B cell (primary cell): Measurements from ENCODE around the gene STYK1. TPM values are rescaled to one million over a fixed set of nuclear protein-coding genes. Genes with fewer than 3 reads are reported as not detected.
"Not testable (repeated sequence)": the region's sequence is repeated elsewhere in the genome, so short reads cannot be mapped to it uniquely, and the experiment has no call there.

Source experiments
- ATAC-seq: fragments of 200-7000 bp; cut with Tn5 transposase; one replicate; pipeline ENCODE4 v1.10.0; 2021; ENCODE audit warnings: low read depth, mild to moderate bottlenecking, moderate number of reproducible peaks, moderate library complexity
- CTCF ChIA-PET: fragments of 350-600 bp; sonication (Branson Sonifier 250); formaldehyde crosslinking; loops from one replicate; lab custom pipeline; 2021; ENCODE audit warnings: antibody characterized with exemption, inconsistent platforms; lab: Charles Lee
- POLR2A ChIA-PET: fragments of 350-600 bp; sonication (Branson Sonifier 250); formaldehyde crosslinking; loops from one replicate; lab custom pipeline; 2021; ENCODE audit warnings: antibody characterized with exemption; lab: Charles Lee
- DNase-seq: peaks from one replicate; pipeline ENCODE4 v3.0.0; 2013
- H2AFZ ChIP-seq: 2 replicates; pipeline ENCODE4 v1.6.1; 2012; ENCODE audit warnings: mild to moderate bottlenecking, low read depth, low read length; ENCODE audit not compliant: insufficient read depth, poor library complexity, severe bottlenecking
- H3K27ac ChIP-seq, 2 donors: 1 replicate in 1 of 2; 2 replicates in 1 of 2; pipeline ENCODE4 v1.5.1; 2012 to 2013; ENCODE audit warnings: low read length in 2 of 2, mild to moderate bottlenecking in 2 of 2, moderate library complexity in 1 of 2
- H3K27me3 ChIP-seq, 4 experiments: fragments of 200-600 bp in 1 of 4; sonication (generic) in 1 of 4; replicated peaks in 1 of 4; 1 replicate in 2 of 4; 2 replicates in 2 of 4; pipeline versions ENCODE4 v1.6.1 to v1.7.0; 2013 to 2016; ENCODE audit warnings: low read length in 3 of 4, mild to moderate bottlenecking in 2 of 4, mixed read lengths in 1 of 4, moderate library complexity in 1 of 4; ENCODE audit not compliant: insufficient read depth in 4 of 4, control insufficient read depth in 3 of 4; ENCODE audit errors: control extremely low read depth in 1 of 4
- H3K36me3 ChIP-seq, 2 experiments: replicated peaks in 1 of 2; 1 replicate in 1 of 2; 2 replicates in 1 of 2; pipeline versions ENCODE4 v1.6.1 to v1.7.1; 2013; ENCODE audit warnings: low read length in 1 of 2; ENCODE audit not compliant: insufficient read depth in 2 of 2, control insufficient read depth in 1 of 2; ENCODE audit errors: control extremely low read depth in 1 of 2, extremely low read depth in 1 of 2
- H3K4me1 ChIP-seq, 2 donors: fragments of 200-600 bp in 1 of 2; sonication (generic) in 1 of 2; 1 replicate in 1 of 2; 2 replicates in 1 of 2; pipeline versions ENCODE4 v1.5.1 to v1.6.1; 2013 to 2017; ENCODE audit warnings: low read length in 2 of 2; ENCODE audit not compliant: control insufficient read depth in 2 of 2, insufficient read depth in 2 of 2
- H3K4me2 ChIP-seq: replicated peaks from 2 replicates; pipeline ENCODE3; 2012; ENCODE audit warnings: mild to moderate bottlenecking, low read depth, low read length; ENCODE audit not compliant: poor library complexity, severe bottlenecking
- H3K4me3 ChIP-seq, 5 experiments: fragments of 200-600 bp in 1 of 5; sonication (generic) in 1 of 5; 1 replicate in 3 of 5; 2 replicates in 2 of 5; pipeline versions ENCODE4 v1.5.1 to v1.7.0; 2011 to 2016; ENCODE audit warnings: low read length in 4 of 5, mild to moderate bottlenecking in 4 of 5, low read depth in 2 of 5, control low read depth in 1 of 5, moderate library complexity in 1 of 5; ENCODE audit not compliant: insufficient read depth in 1 of 5; ENCODE audit errors: control extremely low read depth in 1 of 5, extremely low read depth in 1 of 5
- H3K79me2 ChIP-seq: fragments of 200-600 bp; sonication (generic); one replicate; pipeline ENCODE4 v1.6.0; 2016; ENCODE audit warnings: low read length; ENCODE audit not compliant: control insufficient read depth, insufficient read depth
- H3K9ac ChIP-seq: fragments of 200-600 bp; sonication (generic); 2 replicates; pipeline ENCODE4 v1.6.1; 2017; ENCODE audit warnings: mild to moderate bottlenecking, low read length, moderate library complexity
- H3K9me3 ChIP-seq, 3 donors: one replicate each; pipeline versions ENCODE4 v1.6.1 to v1.7.1; 2013; ENCODE audit warnings: low read length in 2 of 3; ENCODE audit not compliant: control insufficient read depth in 2 of 3, insufficient read depth in 1 of 3; ENCODE audit errors: control extremely low read depth in 1 of 3
- H4K20me1 ChIP-seq: 2 replicates; pipeline ENCODE4 v1.6.0; 2012; ENCODE audit warnings: mild to moderate bottlenecking, low read length; ENCODE audit not compliant: insufficient read depth, control insufficient read depth, poor library complexity, severe bottlenecking
- H3K27ac Mint-ChIP-seq: one replicate; pipeline ENCODE4 v1.8.0; 2021; ENCODE audit warnings: mixed read lengths
- H3K27me3 Mint-ChIP-seq: one replicate; pipeline ENCODE4 v1.8.0; 2021; ENCODE audit warnings: mixed read lengths
- H3K4me1 Mint-ChIP-seq: one replicate; pipeline ENCODE4 v1.8.0; 2021; ENCODE audit warnings: mixed read lengths
- H3K4me3 Mint-ChIP-seq: one replicate; pipeline ENCODE4 v1.8.0; 2021; ENCODE audit warnings: mixed read lengths
- H3K9me3 Mint-ChIP-seq: one replicate; pipeline ENCODE4 v1.8.0; 2022; ENCODE audit warnings: mixed read lengths; ENCODE audit not compliant: insufficient read depth
- EZH2 ChIP-seq: IDR thresholded peaks from 2 replicates; pipeline ENCODE4 v1.6.1; 2012; ENCODE audit warnings: borderline replicate concordance, low read depth, mild to moderate bottlenecking, moderate library complexity, low read length; ENCODE audit not compliant: insufficient read depth, poor library complexity, severe bottlenecking
- WGBS: methylation state at CpG from one replicate; pipeline ENCODE4 v1.1.5; 2013; ENCODE audit warnings: missing lambda C conversion rate; ENCODE audit not compliant: insufficient coverage; 5-methylcytosine and 5-hydroxymethylcytosine counted together
- intact Hi-C: fragments of 100-400 bp; cut with micrococcal nuclease; formaldehyde crosslinking; loops from one replicate; pipeline ENCODE4 v1.10.0; 2022
- polyA plus RNA-seq: library from polyadenylated mRNA; depleted of rRNA; stranded (reverse); fragments of >200 nt; gene quantifications from 2 replicates; pipeline ENCODE4 v1.2.3, GENCODE V29; 2012
- total RNA-seq, 2 donors: library from RNA; stranded (reverse); fragments of 120-200 nt in 1 of 2; gene quantifications; 1 replicate in 1 of 2; 2 replicates in 1 of 2; pipeline versions ENCODE4 v1.2.3 to v1.2.4, GENCODE V29; 2013 to 2022
- TF ChIP-seq, protein P1 (sequence below): fragments of 200-600 bp; IDR thresholded peaks from one replicate; pipeline ENCODE4 v1.8.0; 2022; ENCODE audit warnings: antibody characterized with exemption, mild to moderate bottlenecking

The STYK1 gene
- total and polyA plus RNA-seq, 2 donors (not counting 1 experiment from before 2014, with no cell fraction given) = not detected

DNA sequence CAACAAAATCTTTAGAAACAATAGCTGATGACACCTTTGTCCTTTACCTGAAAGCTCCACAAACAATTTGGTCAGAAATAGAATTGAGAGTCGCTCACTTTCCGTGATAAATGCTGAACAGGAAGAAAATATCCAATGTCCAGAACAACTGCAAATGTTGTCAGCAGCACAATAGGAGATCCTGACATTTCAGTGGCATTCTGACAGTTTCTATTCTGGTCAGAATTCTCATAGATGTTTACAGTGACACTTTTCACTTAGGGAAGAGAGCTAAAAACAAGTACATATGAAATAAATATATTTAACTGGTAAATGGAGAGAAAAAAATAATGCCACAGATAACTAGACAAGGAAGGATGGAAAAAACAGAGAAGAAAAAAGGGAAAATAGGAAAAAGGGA is 99.5 kb downstream of the STYK1 start:
- Mint-ChIP-seq H3K4me1 (no peaks in the 10 kb centered on the region), H3K27ac (no peak overlapping the region), H3K9me3 (no peaks in the 10 kb centered on the region)

DNA sequence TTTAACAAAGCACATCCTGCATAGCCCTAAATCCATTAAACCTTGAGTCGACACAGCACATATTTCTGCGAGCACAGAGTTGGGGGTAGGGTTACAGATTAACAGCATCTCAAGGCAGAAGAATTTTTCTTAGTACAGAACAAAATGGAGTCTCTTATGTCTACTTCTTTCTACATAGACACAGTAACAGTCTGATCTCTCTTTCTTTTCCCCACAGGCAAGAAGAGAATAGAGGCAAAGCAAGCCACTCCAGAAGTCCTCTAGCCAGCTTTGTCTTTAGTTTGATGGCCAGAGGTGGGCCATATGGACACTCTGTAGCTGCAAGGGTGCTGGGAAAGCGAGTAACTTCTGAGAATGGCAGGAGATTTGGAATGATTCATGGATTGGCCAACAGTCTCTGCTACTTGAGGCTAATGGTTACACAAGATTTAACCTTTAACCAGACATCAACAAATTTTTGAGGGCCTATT is 101.8 kb downstream of the STYK1 start:
- intact Hi-C loops, H3K9me3 ChIP-seq, H2AFZ ChIP-seq, H4K20me1 ChIP-seq, H3K4me3 ChIP-seq, ATAC-seq, H3K9me3 Mint-ChIP-seq, H3K4me2 ChIP-seq, H3K36me3 ChIP-seq, H3K4me3 Mint-ChIP-seq, H3K27ac ChIP-seq, H3K79me2 ChIP-seq, H3K4me1 ChIP-seq, DNase-seq, H3K4me1 Mint-ChIP-seq, POLR2A ChIA-PET, H3K9ac ChIP-seq, H3K27ac Mint-ChIP-seq, H3K27me3 ChIP-seq: not testable (repeated sequence)
- WGBS = no CpG with 5 or more reads among the region's 3 CpGs
- H3K27me3 Mint-ChIP-seq = peaks cover 17% of the 10 kb centered on the region
- CTCF ChIA-PET = interaction anchor here (2.4 kb wide), 1 partner anchor 336 kb away, joined by 6 read pairs; no protein-coding TSS in a partner anchor

More for the DNA sequence above, 99.5 kb downstream of the STYK1 start:
- Histone ChIP-seq H3K9me3 (no peaks in the 10 kb centered on the region), H3K27me3 (no peaks in the 10 kb centered on the region), H3K36me3 (no peaks in the 10 kb centered on the region), H3K4me1 (no peaks in the 10 kb centered on the region), H3K27ac (no peak overlapping the region), H4K20me1 (no peaks in the 10 kb centered on the region), H2AFZ (no peak overlapping the region), H3K4me3 (no peak overlapping the region), H3K4me2 (no peak overlapping the region), H3K9ac (no peak overlapping the region), H3K79me2 (no peaks in the 10 kb centered on the region)
- peaks cover 10% of the 10 kb centered on the region for H3K27me3 Mint-ChIP-seq
- ChIA-PET CTCF (interaction anchor here (0.6 kb wide), 1 partner anchor 11 kb away, joined by 3 read pairs; no protein-coding TSS in a partner anchor), POLR2A (no interaction called here)
- DNase-seq (no peak), ATAC-seq (no peak)
- TF ChIP-seq EZH2 = no peak
- TF ChIP-seq, protein P1, sequence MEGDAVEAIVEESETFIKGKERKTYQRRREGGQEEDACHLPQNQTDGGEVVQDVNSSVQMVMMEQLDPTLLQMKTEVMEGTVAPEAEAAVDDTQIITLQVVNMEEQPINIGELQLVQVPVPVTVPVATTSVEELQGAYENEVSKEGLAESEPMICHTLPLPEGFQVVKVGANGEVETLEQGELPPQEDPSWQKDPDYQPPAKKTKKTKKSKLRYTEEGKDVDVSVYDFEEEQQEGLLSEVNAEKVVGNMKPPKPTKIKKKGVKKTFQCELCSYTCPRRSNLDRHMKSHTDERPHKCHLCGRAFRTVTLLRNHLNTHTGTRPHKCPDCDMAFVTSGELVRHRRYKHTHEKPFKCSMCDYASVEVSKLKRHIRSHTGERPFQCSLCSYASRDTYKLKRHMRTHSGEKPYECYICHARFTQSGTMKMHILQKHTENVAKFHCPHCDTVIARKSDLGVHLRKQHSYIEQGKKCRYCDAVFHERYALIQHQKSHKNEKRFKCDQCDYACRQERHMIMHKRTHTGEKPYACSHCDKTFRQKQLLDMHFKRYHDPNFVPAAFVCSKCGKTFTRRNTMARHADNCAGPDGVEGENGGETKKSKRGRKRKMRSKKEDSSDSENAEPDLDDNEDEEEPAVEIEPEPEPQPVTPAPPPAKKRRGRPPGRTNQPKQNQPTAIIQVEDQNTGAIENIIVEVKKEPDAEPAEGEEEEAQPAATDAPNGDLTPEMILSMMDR = no peak
- no peak overlapping the region for H3K4me3 Mint-ChIP-seq
- intact Hi-C loops = no loop called here
- WGBS = 100% methylated on average over 1 of the region's 2 CpGs
